GM23248 (cell line): ENCODE results near the gene EXD3. TPM values are rescaled to one million over a fixed set of nuclear protein-coding genes. Genes with fewer than 3 reads are reported as not detected.
"Not testable (repeated sequence)": the region's sequence is repeated elsewhere in the genome, so short reads cannot be mapped to it uniquely, and the experiment has no call there.

Source experiments
- DNase-seq: peaks from one replicate; pipeline ENCODE4 v3.0.0-alpha.2; 2015
- H2AFZ ChIP-seq: fragments of 200-600 bp; sonication (generic); 2 replicates; pipeline ENCODE4 v1.6.1; 2016; ENCODE audit warnings: antibody characterized with exemption
- H3F3A ChIP-seq: fragments of 200-600 bp; sonication (generic); 2 replicates; pipeline ENCODE4 v1.6.1; 2016; ENCODE audit warnings: mild to moderate bottlenecking, antibody characterized with exemption, mixed run types; ENCODE audit not compliant: insufficient read depth
- H3K27ac ChIP-seq: fragments of 200-600 bp; sonication (generic); 2 replicates; pipeline ENCODE4 v1.5.1; 2016; ENCODE audit warnings: mild to moderate bottlenecking
- H3K27me3 ChIP-seq: fragments of 200-600 bp; sonication (generic); replicated peaks from 2 replicates; pipeline ENCODE4 v1.6.1; 2016; ENCODE audit warnings: mild to moderate bottlenecking; ENCODE audit not compliant: insufficient read depth
- H3K36me3 ChIP-seq: fragments of 200-600 bp; sonication (generic); 2 replicates; pipeline ENCODE4 v1.6.1; 2016; ENCODE audit warnings: low read depth, mild to moderate bottlenecking
- H3K4me1 ChIP-seq: fragments of 200-600 bp; sonication (generic); 2 replicates; pipeline ENCODE4 v1.6.1; 2016; ENCODE audit warnings: mild to moderate bottlenecking; ENCODE audit not compliant: insufficient read depth
- H3K4me2 ChIP-seq: fragments of 200-600 bp; sonication (generic); one replicate; pipeline ENCODE4 v1.6.1; 2016; ENCODE audit warnings: mild to moderate bottlenecking; ENCODE audit not compliant: unreplicated experiment
- H3K4me3 ChIP-seq: fragments of 200-600 bp; sonication (generic); 2 replicates; pipeline ENCODE4 v1.5.1; 2016; ENCODE audit warnings: mild to moderate bottlenecking
- H3K79me2 ChIP-seq: fragments of 200-600 bp; sonication (generic); 2 replicates; pipeline ENCODE4 v1.6.1; 2016; ENCODE audit warnings: mild to moderate bottlenecking; ENCODE audit not compliant: insufficient read depth
- H3K9ac ChIP-seq: fragments of 200-600 bp; sonication (generic); 2 replicates; pipeline ENCODE4 v1.6.1; 2016; ENCODE audit warnings: mild to moderate bottlenecking
- H3K9me2 ChIP-seq: fragments of 200-600 bp; sonication (generic); 2 replicates; pipeline ENCODE4 v1.6.1; 2016; ENCODE audit warnings: mixed run types, mild to moderate bottlenecking, moderate library complexity; ENCODE audit not compliant: insufficient read depth
- H3K9me3 ChIP-seq: fragments of 200-600 bp; sonication (generic); one replicate; pipeline ENCODE4 v1.6.1; 2017; ENCODE audit warnings: low read depth
- H4K20me1 ChIP-seq: fragments of 200-600 bp; sonication (generic); 2 replicates; pipeline ENCODE4 v1.6.0; 2016; ENCODE audit not compliant: insufficient read depth
- EZH2 ChIP-seq: fragments of 200-600 bp; sonication (generic); IDR thresholded peaks from 2 replicates; pipeline ENCODE4 v1.6.1; 2018; ENCODE audit warnings: antibody characterized with exemption, mild to moderate bottlenecking; ENCODE audit not compliant: insufficient read depth, poor library complexity, severe bottlenecking
- EZH2phosphoT487 ChIP-seq: fragments of 200-600 bp; sonication (generic); IDR thresholded peaks from 2 replicates; pipeline ENCODE4 v1.6.1; 2018; ENCODE audit warnings: antibody characterized with exemption, moderate library complexity, mild to moderate bottlenecking, low read depth; ENCODE audit not compliant: insufficient read depth
- WGBS, 2 experiments: methylation state at CpG; one replicate each; pipeline ENCODE4 v1.1.6; 2015 to 2017; ENCODE audit warnings: low lambda C conversion rate in 2 of 2, low coverage in 1 of 2; ENCODE audit errors: missing lambda C conversion rate in 2 of 2; 5-methylcytosine and 5-hydroxymethylcytosine counted together
- in situ Hi-C: fragments of 300-500 bp; cut with MboI; formaldehyde crosslinking; loops from 2 replicates; pipeline ENCODE4 v1.15.0; 2020
- polyA plus RNA-seq: library from polyadenylated mRNA; unstranded; fragments of >200 nt; fragmentation: Nextera tagmentation; extraction: Ambion mirVana; gene quantifications from 2 replicates; pipeline ENCODE4 v1.2.1, GENCODE V29; 2016
- total RNA-seq: library from RNA; depleted of rRNA; stranded (reverse); fragments of >200 nt; shearing (Covaris generic); gene quantifications from 2 replicates; pipeline ENCODE4 v1.2.3, GENCODE V29; 2014

EXD3 gene
- total and polyA plus RNA-seq, 2 experiments from 2014 or later = 10.1 to 11.6 TPM

GRCh38 chr9:137380171-137380570 is 42.8 kb downstream of the EXD3 start:
- in situ Hi-C loops = no loop called here
- WGBS, 2 experiments = 73 to 95% methylated on average over 3 to 16 of the region's 16 CpGs
- no peaks in the 10 kb centered on the region for H3K79me2 ChIP-seq
- H3K4me2 ChIP-seq = no peak overlapping the region
- H3K9ac ChIP-seq = no peak overlapping the region
- H3K27me3 ChIP-seq = no peaks in the 10 kb centered on the region
- H3F3A ChIP-seq = no peaks in the 10 kb centered on the region
- H2AFZ ChIP-seq = no peak overlapping the region
- TF ChIP-seq EZH2 = no peak
- TF ChIP-seq EZH2phosphoT487 = no peak
- H3K36me3 ChIP-seq = no peaks in the 10 kb centered on the region
- H3K4me3 ChIP-seq = no peak overlapping the region
- no peaks in the 10 kb centered on the region for H3K9me3 ChIP-seq
- H3K27ac ChIP-seq = no peak overlapping the region
- no peaks in the 10 kb centered on the region for H3K4me1 ChIP-seq
- no peaks in the 10 kb centered on the region for H3K9me2 ChIP-seq
- no peak for DNase-seq
- no peaks in the 10 kb centered on the region for H4K20me1 ChIP-seq

GRCh38 chr9:137379761-137380161 is 43.2 kb downstream of the EXD3 start:
- DNase-seq = no peak
- Histone ChIP-seq H3F3A (no peaks in the 10 kb centered on the region), H3K27ac (no peak overlapping the region), H4K20me1 (no peaks in the 10 kb centered on the region), H3K79me2 (no peaks in the 10 kb centered on the region), H3K9me3 (no peaks in the 10 kb centered on the region), H3K27me3 (no peaks in the 10 kb centered on the region), H2AFZ (no peak overlapping the region), H3K9me2 (no peaks in the 10 kb centered on the region), H3K4me3 (no peak overlapping the region), H3K9ac (no peak overlapping the region), H3K36me3 (no peaks in the 10 kb centered on the region), H3K4me1 (no peaks in the 10 kb centered on the region), H3K4me2 (no peak overlapping the region)
- TF ChIP-seq EZH2phosphoT487 (no peak), EZH2 (no peak)
- WGBS, 2 experiments = 71 to 83% methylated on average over 10 to 12 of the region's 12 CpGs
- in situ Hi-C loops = no loop called here

GRCh38 chr9:137378688-137379410 is 44.1 kb downstream of the EXD3 start:
- H3K4me2 ChIP-seq, H3K9me3 ChIP-seq, H2AFZ ChIP-seq, H3K27ac ChIP-seq, H3K36me3 ChIP-seq, H3K27me3 ChIP-seq, H3K4me1 ChIP-seq, DNase-seq, in situ Hi-C loops, H3K9me2 ChIP-seq, H3K79me2 ChIP-seq, H3K9ac ChIP-seq, H3F3A ChIP-seq, H4K20me1 ChIP-seq, H3K4me3 ChIP-seq: not testable (repeated sequence)
- 86 to 92% methylated on average over 7 to 37 of the region's 37 CpGs for WGBS, 2 experiments

GRCh38 chr9:137376386-137376785 is 46.6 kb downstream of the EXD3 start:
- no peak overlapping the region for H3K4me3 ChIP-seq
- H3K27me3 ChIP-seq = no peaks in the 10 kb centered on the region
- H4K20me1 ChIP-seq = no peaks in the 10 kb centered on the region
- DNase-seq = no peak
- no peaks in the 10 kb centered on the region for H3K9me2 ChIP-seq
- H3K4me2 ChIP-seq = no peak overlapping the region
- no peak overlapping the region for H3K9ac ChIP-seq
- no peak for TF ChIP-seq EZH2
- TF ChIP-seq EZH2phosphoT487 = no peak
- H3K79me2 ChIP-seq = no peaks in the 10 kb centered on the region
- H3K27ac ChIP-seq = no peak overlapping the region
- 86 to 91% methylated on average over 12 of the region's 12 CpGs for WGBS, 2 experiments
- no peaks in the 10 kb centered on the region for H3K9me3 ChIP-seq
- H3K4me1 ChIP-seq = no peaks in the 10 kb centered on the region
- no peaks in the 10 kb centered on the region for H3F3A ChIP-seq
- H2AFZ ChIP-seq = no peak overlapping the region
- in situ Hi-C loops = no loop called here
- no peaks in the 10 kb centered on the region for H3K36me3 ChIP-seq
